H1 (cell line): ENCODE measurements around the gene YWHAG. TPM values are rescaled to one million over a fixed set of nuclear protein-coding genes. Genes with fewer than 3 reads are reported as not detected.

Source experiments
- CTCF ChIA-PET: fragments of 300-600 bp; sonication (Branson Sonifier 250); formaldehyde crosslinking; loops from one replicate; lab custom pipeline; 2021; ENCODE audit not compliant: partially characterized antibody; lab: Charles Lee
- POLR2A ChIA-PET: fragments of 300-600 bp; sonication (Branson Sonifier 250); formaldehyde crosslinking; loops from one replicate; lab custom pipeline; 2021; ENCODE audit warnings: inconsistent platforms; ENCODE audit not compliant: partially characterized antibody; lab: Charles Lee
- DNase-seq, 2 experiments: peaks; one replicate each; pipeline versions ENCODE4 v3.0.0 to v3.0.0-alpha.2; 2010 to 2022; ENCODE audit warnings: low spot score in 2 of 2, low read depth in 1 of 2, mixed read lengths in 1 of 2
- FAIRE-seq: peaks from 2 replicates; lab custom pipeline; 2011; peaks lifted over from hg19 to GRCh38; lab: Jason Lieb, UNC
- H2AFZ ChIP-seq: 2 replicates; pipeline ENCODE4 v1.8.1; 2012; ENCODE audit warnings: low read length, inconsistent platforms
- H2AK5ac ChIP-seq: 2 replicates; pipeline ENCODE4 v1.6.1; 2013; ENCODE audit warnings: low read depth, low read length
- H2BK120ac ChIP-seq: replicated peaks from 2 replicates; pipeline ENCODE3; 2013; ENCODE audit warnings: low read depth, low read length, inconsistent platforms
- H2BK12ac ChIP-seq: 2 replicates; pipeline ENCODE4 v1.6.1; 2013; ENCODE audit warnings: low read depth, low read length
- H2BK15ac ChIP-seq: 2 replicates; pipeline ENCODE4 v1.6.1; 2013; ENCODE audit warnings: low read length
- H2BK20ac ChIP-seq: 2 replicates; pipeline ENCODE4 v1.6.1; 2013; ENCODE audit warnings: low read length
- H2BK5ac ChIP-seq: 2 replicates; pipeline ENCODE4 v1.6.1; 2013; ENCODE audit warnings: low read depth, low read length
- H3K14ac ChIP-seq: 2 replicates; pipeline ENCODE4 v1.6.1; 2013; ENCODE audit warnings: inconsistent platforms; ENCODE audit not compliant: insufficient read length
- H3K18ac ChIP-seq: 2 replicates; pipeline ENCODE4 v1.6.1; 2013; ENCODE audit warnings: low read length; ENCODE audit errors: extremely low read depth
- H3K23ac ChIP-seq: 2 replicates; pipeline ENCODE4 v1.6.1; 2013; ENCODE audit warnings: inconsistent platforms; ENCODE audit not compliant: insufficient read length
- H3K23me2 ChIP-seq: 2 replicates; pipeline ENCODE4 v1.6.1; 2013; ENCODE audit warnings: low read depth, low read length
- H3K27ac ChIP-seq: 2 replicates; pipeline ENCODE4 v1.6.1; 2011; ENCODE audit warnings: low read depth, low read length, inconsistent platforms
- H3K27me3 ChIP-seq, 4 experiments: replicated peaks in 1 of 4; 1 replicate in 1 of 4; 2 replicates in 3 of 4; pipeline versions ENCODE4 v1.6.1 to v1.8.1; 2011 to 2013; ENCODE audit warnings: low read length in 3 of 4, mild to moderate bottlenecking in 3 of 4, inconsistent platforms in 2 of 4, mixed read lengths in 2 of 4, moderate library complexity in 1 of 4; ENCODE audit not compliant: control insufficient read depth in 3 of 4, insufficient read depth in 3 of 4; ENCODE audit errors: extremely low read depth in 1 of 4
- H3K36me3 ChIP-seq, 4 experiments: 2 replicates each; pipeline versions ENCODE4 v1.6.1 to v1.8.1; 2011 to 2013; ENCODE audit warnings: mild to moderate bottlenecking in 4 of 4, low read length in 3 of 4, moderate library complexity in 2 of 4, control low read depth in 1 of 4, inconsistent platforms in 1 of 4; ENCODE audit not compliant: insufficient read depth in 4 of 4, control insufficient read depth in 2 of 4
- H3K4ac ChIP-seq: replicated peaks from 2 replicates; pipeline ENCODE3; 2013; ENCODE audit warnings: low read length, low read depth, mixed read lengths, inconsistent platforms; ENCODE audit not compliant: insufficient read length
- H3K4me1 ChIP-seq, 4 experiments: replicated peaks in 1 of 4; 1 replicate in 1 of 4; 2 replicates in 3 of 4; pipeline versions ENCODE4 v1.6.1 to v1.8.1; 2011 to 2013; ENCODE audit warnings: low read length in 3 of 4, inconsistent platforms in 2 of 4, mixed read lengths in 1 of 4; ENCODE audit not compliant: insufficient read depth in 4 of 4, control insufficient read depth in 3 of 4
- H3K4me2 ChIP-seq, 2 experiments: 2 replicates each; pipeline versions ENCODE4 v1.6.1 to v1.8.1; 2011 to 2013; ENCODE audit warnings: low read depth in 2 of 2, low read length in 2 of 2, control low read depth in 1 of 2, inconsistent platforms in 1 of 2, mild to moderate bottlenecking in 1 of 2; ENCODE audit not compliant: insufficient read depth in 1 of 2
- H3K4me3 ChIP-seq, 4 experiments: fragments of 200-600, 300-600 bp in 1 of 4; sonication (generic), shearing (Covaris generic), sonication (Bioruptor Twin) in 1 of 4; 2 replicates each; pipeline versions ENCODE4 v1.5.1 to v1.8.1; 2011 to 2016; ENCODE audit warnings: low read length in 4 of 4, low read depth in 3 of 4, control low read depth in 2 of 4, inconsistent platforms in 2 of 4, mild to moderate bottlenecking in 2 of 4, mixed read lengths in 1 of 4, moderate library complexity in 1 of 4; ENCODE audit not compliant: insufficient read depth in 2 of 4; ENCODE audit errors: extremely low read depth in 1 of 4
- H3K56ac ChIP-seq: replicated peaks from 2 replicates; pipeline ENCODE3; 2013; ENCODE audit warnings: low read depth, mild to moderate bottlenecking, mixed read lengths, low read length, inconsistent platforms; ENCODE audit not compliant: insufficient read length
- H3K79me1 ChIP-seq: 2 replicates; pipeline ENCODE4 v1.6.1; 2013; ENCODE audit warnings: low read depth, low read length, control low read depth
- H3K79me2 ChIP-seq, 2 experiments: 2 replicates each; pipeline versions ENCODE4 v1.6.1 to v1.8.1; 2012 to 2013; ENCODE audit warnings: low read length in 2 of 2, mild to moderate bottlenecking in 2 of 2, inconsistent platforms in 1 of 2; ENCODE audit not compliant: insufficient read depth in 2 of 2, control insufficient read depth in 1 of 2
- H3K9ac ChIP-seq, 4 experiments: replicated peaks in 1 of 4; 1 replicate in 1 of 4; 2 replicates in 3 of 4; pipeline versions ENCODE4 v1.6.1 to v1.8.1; 2011 to 2013; ENCODE audit warnings: low read depth in 3 of 4, low read length in 3 of 4, control low read depth in 2 of 4, mild to moderate bottlenecking in 2 of 4, moderate library complexity in 2 of 4, inconsistent platforms in 1 of 4; ENCODE audit errors: extremely low read depth in 1 of 4
- H3K9me3 ChIP-seq, 2 experiments: 2 replicates each; pipeline versions ENCODE4 v1.6.1 to v1.8.1; 2012 to 2013; ENCODE audit warnings: mild to moderate bottlenecking in 2 of 2, moderate library complexity in 2 of 2, control low read depth in 1 of 2, inconsistent platforms in 1 of 2, low read depth in 1 of 2, low read length in 1 of 2, mixed read lengths in 1 of 2; ENCODE audit not compliant: insufficient read depth in 2 of 2
- H4K20me1 ChIP-seq, 2 experiments: replicated peaks in 1 of 2; 2 replicates each; pipeline versions ENCODE3 to v1.8.1; 2011 to 2013; ENCODE audit warnings: inconsistent platforms in 2 of 2, low read length in 2 of 2, mild to moderate bottlenecking in 1 of 2; ENCODE audit not compliant: insufficient read depth in 2 of 2, control insufficient read depth in 1 of 2
- H4K5ac ChIP-seq: 2 replicates; pipeline ENCODE4 v1.6.1; 2013; ENCODE audit warnings: low read length, low read depth, mixed read lengths, inconsistent platforms; ENCODE audit not compliant: insufficient read length
- H4K8ac ChIP-seq: 2 replicates; pipeline ENCODE4 v1.8.0; 2013; ENCODE audit warnings: mild to moderate bottlenecking, moderate library complexity, low read length, inconsistent platforms; ENCODE audit not compliant: insufficient read depth; ENCODE audit errors: extremely low read depth
- H4K91ac ChIP-seq: replicated peaks from 2 replicates; pipeline ENCODE3; 2013; ENCODE audit warnings: low read length, mixed read lengths, inconsistent platforms; ENCODE audit not compliant: insufficient read length
- KDM1A ChIP-seq: fragments of 200-600, 300-600 bp; sonication (generic); IDR thresholded peaks from 2 replicates; pipeline ENCODE4 v1.7.1; 2016; ENCODE audit warnings: mild to moderate bottlenecking, low read length, borderline replicate concordance
- SP2 ChIP-seq: IDR thresholded peaks from 2 replicates; pipeline ENCODE4 v1.6.1; 2012; ENCODE audit warnings: mild to moderate bottlenecking, low read length, inconsistent platforms
- WGBS, 2 experiments: shearing (Covaris generic) in 1 of 2; methylation state at CpG; one replicate each; pipeline versions ENCODE4 v1.1.6 to v1.1.7; 2013 to 2015; ENCODE audit warnings: low lambda C conversion rate in 2 of 2, mixed read lengths in 2 of 2, inconsistent platforms in 1 of 2, low coverage in 1 of 2, missing lambda C conversion rate in 1 of 2; ENCODE audit not compliant: insufficient replicate concordance in 2 of 2, insufficient coverage in 1 of 2, insufficient read length in 1 of 2; ENCODE audit errors: extremely low coverage in 1 of 2, missing lambda C conversion rate in 1 of 2; 5-methylcytosine and 5-hydroxymethylcytosine counted together
- polyA plus RNA-seq, 7 experiments: library from polyadenylated mRNA; depleted of rRNA in 3 of 7; stranded (reverse) in 5 of 7; unstranded in 2 of 7; fragments of >200 nt in 5 of 7; fragments of 200-250 nt in 2 of 7; gene quantifications; 1 replicate in 5 of 7; 2 replicates in 1 of 7; 4 replicates in 1 of 7; pipeline versions ENCODE4 v1.2.1 to v1.2.3, GENCODE V29; 2011 to 2013; ENCODE audit warnings: missing spikeins in 2 of 7, mixed read lengths in 2 of 7
- total RNA-seq: library from RNA; stranded (reverse); fragmentation: NEBNext Ultra II Directional; extraction: Animal tissue kit (Norgen Biotek cat#: 25700); gene quantifications from 2 replicates; pipeline ENCODE4 v1.2.1, GENCODE V29; 2021

YWHAG gene
- total and polyA plus RNA-seq, 2 of the 8 experiments (the other 6 are each of a cell fraction or from before 2014, with no cell fraction given): 57.2 to 241 TPM

DNA sequence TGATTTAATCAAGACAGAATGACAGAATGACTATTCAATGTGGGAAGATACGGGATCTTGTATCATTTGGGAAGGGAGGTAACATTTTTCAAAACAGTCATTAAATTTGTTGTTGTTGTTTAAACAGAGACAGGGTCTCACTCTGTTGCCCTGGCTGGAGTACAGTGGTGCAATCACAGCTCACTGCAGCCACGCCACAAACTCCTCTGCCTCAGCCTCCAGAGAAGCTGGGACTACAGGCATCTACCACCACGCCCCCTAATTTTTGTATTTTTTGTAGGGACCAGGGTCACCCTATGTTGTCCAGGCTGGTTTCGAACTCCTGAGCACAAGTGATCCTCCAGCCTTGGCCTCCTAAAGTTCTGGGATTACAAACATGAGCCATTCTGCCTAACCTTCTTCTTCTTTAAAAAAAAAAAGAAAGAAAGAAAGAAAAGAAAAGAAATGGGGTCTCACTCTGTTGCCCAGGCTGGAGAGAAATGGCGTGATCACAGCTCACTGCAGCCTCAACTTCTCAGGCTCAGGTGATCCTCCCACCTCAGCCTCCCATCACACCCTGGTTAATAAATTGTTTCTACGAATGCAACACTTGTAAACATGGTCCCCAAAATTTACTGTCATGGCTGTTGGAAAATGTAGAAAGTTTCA is 24.3 kb downstream of the YWHAG start:
- Histone ChIP-seq H3K27ac (no peak overlapping the region), H3K79me1 (peaks cover 15% of the 10 kb centered on the region)
- TF ChIP-seq KDM1A: peak; percentile 78
- no peak for TF ChIP-seq SP2
- TF ChIP-seq, all 59 proteins: peak for 1
- Histone ChIP-seq H3K79me2 (peaks cover 36 to 99% of the 10 kb centered on the region in 2 experiments), H3K9ac (no peak overlapping the region), H2AK5ac (no peak overlapping the region), H2BK120ac (no peak overlapping the region), H3K14ac (no peak overlapping the region), H4K8ac (no peak overlapping the region), H3K23me2 (no peaks in the 10 kb centered on the region), H3K23ac (no peak overlapping the region), H3K18ac (no peak overlapping the region), H2AFZ (no peak overlapping the region), H3K27me3 (no peaks in the 10 kb centered on the region), H2BK20ac (no peak overlapping the region), H2BK15ac (no peak overlapping the region), H3K9me3 (no peaks in the 10 kb centered on the region), H3K56ac (no peak overlapping the region), H3K36me3 (peaks cover 9 to 44% (median 16%) of the 10 kb centered on the region in 4 experiments; a peak in 7 of 8 replicates), H3K4me3 (no peak overlapping the region), H3K4ac (no peak overlapping the region), H3K4me1 (peaks cover 0 to 4% (median 3%) of the 10 kb centered on the region in 4 experiments; a peak in 3 of 7 replicates), H2BK5ac (no peak overlapping the region), H4K20me1 (peaks cover 45 to 49% of the 10 kb centered on the region in 2 experiments), H3K4me2 (no peak overlapping the region), H4K5ac (no peak overlapping the region), H4K91ac (no peak overlapping the region), H2BK12ac (no peak overlapping the region)
- ChIA-PET POLR2A (interaction anchor here (0.9 to 15.6 kb wide), 7 partner anchors 8 to 20 kb away, joined by 3 to 249 read pairs (median 6); partner anchors contain the start of gene YWHAG), CTCF (interaction anchor here (1.3 to 2.3 kb wide), 3 partner anchors 12 to 35 kb away, joined by 3 to 6 read pairs (median 3); no protein-coding TSS in a partner anchor)
- DNase-seq (no peak), FAIRE-seq (no peak)
- WGBS, 2 experiments: 92% methylated on average over 6 of the region's 6 CpGs; no CpG with 5 or more reads in 1 of the 2 experiments
